Erythroblast (primary cell): ENCODE measurements around the gene ADORA2B.

Source experiments
- GATA1 ChIP-seq: IDR thresholded peaks from 2 replicates; pipeline ENCODE4 v1.6.1; 2011; ENCODE audit warnings: low read depth, mild to moderate bottlenecking, control low read depth, low read length, moderate library complexity
- POLR2A ChIP-seq: IDR thresholded peaks from 2 replicates; pipeline ENCODE4 v1.6.1; 2011; ENCODE audit warnings: mild to moderate bottlenecking, low read length

DNA sequence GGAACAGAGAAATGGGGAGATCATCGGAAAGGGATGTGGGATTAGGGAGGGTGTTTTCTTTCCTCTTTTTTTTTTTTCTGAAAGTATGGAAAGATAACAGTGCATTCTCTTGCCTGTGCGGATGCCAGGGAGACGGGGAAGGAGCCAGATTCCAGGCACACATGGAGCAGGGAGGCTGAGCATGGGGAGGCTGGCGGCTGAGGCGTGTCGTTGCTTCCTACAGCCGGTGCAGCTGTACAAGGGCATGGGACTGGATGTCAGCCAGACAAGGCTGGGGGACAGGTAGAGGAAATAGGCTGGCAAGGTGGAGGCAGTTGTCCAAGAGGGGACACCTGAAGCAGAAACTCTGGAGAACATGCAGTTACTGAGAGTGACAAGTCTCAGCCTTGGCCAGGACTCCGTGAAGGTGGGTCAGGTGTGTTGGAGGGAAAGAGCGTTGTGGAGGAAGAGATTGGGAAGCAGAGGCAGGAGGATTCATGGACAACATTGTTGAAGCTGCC lies 16.6 kb upstream of the ADORA2B start:
- no peak for TF ChIP-seq POLR2A
- no peak for TF ChIP-seq GATA1
